HEK293T (cell line): Measurements from ENCODE around the gene RPL18.

ENCODE experiments used
- ARNT ChIP-seq: fragments of 450-650 bp; IDR thresholded peaks from 2 replicates; pipeline ENCODE4 v1.6.1; 2017; ENCODE audit warnings: mild to moderate bottlenecking
- ELF4 ChIP-seq: fragments of 450-650 bp; IDR thresholded peaks from 2 replicates; pipeline ENCODE4 v1.6.1; 2017; ENCODE audit warnings: antibody characterized with exemption
- FOXA1 ChIP-seq: fragments of 450-650 bp; IDR thresholded peaks from 2 replicates; pipeline ENCODE4 v1.6.1; 2016; ENCODE audit warnings: mild to moderate bottlenecking
- FOXM1 ChIP-seq: fragments of 450-650 bp; IDR thresholded peaks from 2 replicates; pipeline ENCODE4 v1.6.1; 2017; ENCODE audit warnings: mild to moderate bottlenecking, borderline replicate concordance
- HDGF ChIP-seq: fragments of 450-650 bp; IDR thresholded peaks from 2 replicates; pipeline ENCODE4 v1.6.1; 2017; ENCODE audit warnings: antibody characterized with exemption, borderline replicate concordance
- LEF1 ChIP-seq: fragments of 450-650 bp; IDR thresholded peaks from 2 replicates; pipeline ENCODE4 v1.6.1; 2017; ENCODE audit warnings: mild to moderate bottlenecking, borderline replicate concordance
- NFRKB ChIP-seq: fragments of 450-650 bp; IDR thresholded peaks from 2 replicates; pipeline ENCODE4 v1.6.1; 2016; ENCODE audit warnings: mild to moderate bottlenecking, moderate library complexity
- SP1 ChIP-seq: fragments of 450-650 bp; IDR thresholded peaks from 2 replicates; pipeline ENCODE4 v1.6.1; 2017
- SUZ12 ChIP-seq: fragments of 450-650 bp; IDR thresholded peaks from 2 replicates; pipeline ENCODE4 v1.6.1; 2016; ENCODE audit warnings: mild to moderate bottlenecking
- TARDBP ChIP-seq: fragments of 450-650 bp; IDR thresholded peaks from 2 replicates; pipeline ENCODE4 v1.6.1; 2016
- ZNF384 ChIP-seq: fragments of 450-650 bp; IDR thresholded peaks from 2 replicates; pipeline ENCODE4 v1.6.1; 2016

DNA sequence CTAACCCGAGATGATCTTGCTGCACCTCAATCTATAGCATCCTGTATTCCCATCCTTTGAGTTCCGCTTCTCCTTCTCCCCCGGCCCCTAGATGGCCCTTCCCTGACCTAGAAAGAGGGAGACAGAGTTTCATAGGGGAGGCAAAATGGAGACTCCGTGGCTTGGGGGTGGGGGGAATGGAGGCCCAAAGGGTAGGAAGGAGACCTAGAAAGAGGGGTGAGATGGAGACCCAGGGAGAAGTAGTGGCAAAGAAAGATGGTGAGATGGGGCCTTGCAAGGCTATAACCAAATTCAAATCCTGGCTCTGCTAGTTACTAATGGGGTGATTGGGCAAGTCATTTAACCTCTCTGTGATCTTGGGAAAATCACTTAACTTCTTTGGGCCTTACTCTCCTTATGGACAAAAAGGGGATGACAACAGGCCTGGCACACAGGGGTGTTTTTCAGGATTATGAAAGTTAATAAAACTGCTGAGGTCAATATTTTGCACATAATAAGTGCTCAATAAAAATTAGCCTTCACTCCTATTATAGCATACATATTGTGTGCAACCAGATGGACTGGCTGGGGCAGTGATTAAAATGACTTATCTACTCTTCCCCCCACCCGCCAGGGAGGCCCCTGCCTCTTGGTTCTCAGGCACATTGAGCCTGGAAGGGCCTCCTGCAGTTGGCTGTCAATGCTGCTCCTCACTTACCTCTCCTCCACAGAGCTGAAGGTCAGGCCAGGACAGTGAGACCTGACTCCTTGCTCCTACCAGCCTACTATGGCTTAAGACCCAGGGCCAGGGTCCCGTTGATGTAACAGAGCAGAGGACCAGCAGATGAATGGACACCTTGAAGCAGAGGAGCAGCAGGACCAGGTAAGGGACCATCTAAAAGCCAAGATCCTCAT lies 961 bp upstream of the RPL18 start:
- no peak for TF ChIP-seq SP1
- TF ChIP-seq ELF4, result no peak
- TF ChIP-seq FOXM1, result no peak
- TF ChIP-seq TARDBP, result no peak
- no peak for TF ChIP-seq NFRKB
- no peak for TF ChIP-seq HDGF
- no peak for TF ChIP-seq SUZ12
- no peak for TF ChIP-seq FOXA1
- no peak for TF ChIP-seq ZNF384
- no peak for TF ChIP-seq LEF1
- TF ChIP-seq ARNT, result no peak
